NCI-H2107 (cell line): ENCODE measurements around the gene HSPBP1.
"Not testable (repeated sequence)": the region's sequence is repeated elsewhere in the genome, so short reads cannot be mapped to it uniquely, and the experiment has no call there.

Experiments used
- DNase-seq: peaks from one replicate; lab custom pipeline; 2025; lab: John Stamatoyannopoulos, UW

The HSPBP1 gene, protein sequence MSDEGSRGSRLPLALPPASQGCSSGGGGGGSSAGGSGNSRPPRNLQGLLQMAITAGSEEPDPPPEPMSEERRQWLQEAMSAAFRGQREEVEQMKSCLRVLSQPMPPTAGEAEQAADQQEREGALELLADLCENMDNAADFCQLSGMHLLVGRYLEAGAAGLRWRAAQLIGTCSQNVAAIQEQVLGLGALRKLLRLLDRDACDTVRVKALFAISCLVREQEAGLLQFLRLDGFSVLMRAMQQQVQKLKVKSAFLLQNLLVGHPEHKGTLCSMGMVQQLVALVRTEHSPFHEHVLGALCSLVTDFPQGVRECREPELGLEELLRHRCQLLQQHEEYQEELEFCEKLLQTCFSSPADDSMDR

GRCh38 chr19:55279770-55280643 is at the start of gene HSPBP1:
Gene HSPBP1, minus strand, starts transcription at chr19:55280110. Its CDS starts 502 bp downstream, at chr19:55279608.
- DNase-seq, result peak; percentile 88

DNA sequence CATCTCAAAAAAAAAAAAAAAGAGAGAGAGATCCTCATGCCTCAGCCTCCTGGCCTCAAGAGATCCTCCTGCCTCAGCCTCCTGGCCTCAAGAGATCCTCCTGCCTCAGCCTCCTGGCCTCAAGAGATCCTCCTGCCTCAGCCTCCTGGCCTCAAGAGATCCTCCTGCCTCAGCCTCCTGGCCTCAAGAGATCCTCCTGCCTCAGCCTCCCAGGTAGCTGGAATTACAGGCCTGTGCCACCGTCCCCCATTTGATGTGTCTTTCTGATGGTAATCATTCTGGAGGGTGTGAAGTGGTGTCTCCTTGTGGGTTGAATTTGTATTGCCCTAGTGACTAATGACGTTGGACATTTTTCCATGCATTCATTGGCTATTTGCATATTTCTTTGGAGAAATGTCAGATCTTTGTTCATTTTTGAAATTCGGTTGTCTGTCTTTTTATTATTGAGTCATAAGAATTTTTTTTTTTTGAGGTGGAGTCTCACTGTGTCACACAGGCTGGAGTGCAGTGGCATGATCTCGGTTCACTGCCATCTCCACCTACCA is 48.9 kb upstream of the HSPBP1 start:
- DNase-seq, result not testable (repeated sequence)

DNA sequence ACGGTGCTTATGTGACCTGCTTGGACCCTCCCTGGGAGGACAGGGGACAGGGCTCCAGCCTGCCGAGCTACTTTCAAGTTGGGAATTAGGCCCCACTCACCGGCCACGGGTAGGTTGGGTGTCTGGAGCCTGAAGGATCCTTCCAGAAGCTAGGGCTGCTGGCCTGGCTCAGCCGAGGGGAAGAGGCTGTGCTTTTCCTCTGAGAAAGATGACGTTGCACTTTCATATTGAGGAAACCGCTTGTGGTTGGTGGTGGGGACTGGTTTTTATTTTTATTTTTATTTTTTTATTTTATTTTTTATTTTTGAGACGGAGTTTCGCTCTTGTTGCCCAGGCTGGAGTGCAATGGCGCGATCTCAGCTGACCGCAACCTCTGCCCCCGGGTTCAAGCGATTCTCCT is 45.3 kb upstream of the HSPBP1 start, which contains the start of gene TMEM150B:
TMEM150B (minus strand) TSS at position 170 of the 400 bp plus-strand sequence. CDS start 4,305 bp downstream, outside the sequence.
- no peak for DNase-seq

DNA sequence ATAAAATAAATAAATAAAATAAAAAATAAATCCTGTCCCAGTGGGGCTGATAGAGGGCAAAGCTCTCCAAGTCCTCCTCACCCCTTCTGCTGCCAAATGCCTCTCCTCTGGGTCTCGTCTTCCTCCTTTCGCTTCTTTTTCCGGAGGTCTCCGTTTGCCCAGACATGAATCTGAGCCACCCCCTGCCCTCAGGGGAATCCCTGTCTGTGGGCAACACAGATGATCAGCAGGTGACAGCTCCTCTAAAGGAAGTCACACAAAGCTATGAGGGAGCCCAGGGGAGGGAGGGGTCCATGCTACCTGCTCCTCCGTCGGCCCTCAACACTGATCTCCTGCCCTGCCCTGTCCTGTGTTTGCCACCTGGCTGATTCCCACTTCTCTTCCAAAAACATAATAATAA is 44.8 kb upstream of the HSPBP1 start:
- no peak for DNase-seq

- DNase-seq, result no peak
These were observed 42.4 kb upstream of the HSPBP1 start for GRCh38 chr19:55322204-55322885.

DNA sequence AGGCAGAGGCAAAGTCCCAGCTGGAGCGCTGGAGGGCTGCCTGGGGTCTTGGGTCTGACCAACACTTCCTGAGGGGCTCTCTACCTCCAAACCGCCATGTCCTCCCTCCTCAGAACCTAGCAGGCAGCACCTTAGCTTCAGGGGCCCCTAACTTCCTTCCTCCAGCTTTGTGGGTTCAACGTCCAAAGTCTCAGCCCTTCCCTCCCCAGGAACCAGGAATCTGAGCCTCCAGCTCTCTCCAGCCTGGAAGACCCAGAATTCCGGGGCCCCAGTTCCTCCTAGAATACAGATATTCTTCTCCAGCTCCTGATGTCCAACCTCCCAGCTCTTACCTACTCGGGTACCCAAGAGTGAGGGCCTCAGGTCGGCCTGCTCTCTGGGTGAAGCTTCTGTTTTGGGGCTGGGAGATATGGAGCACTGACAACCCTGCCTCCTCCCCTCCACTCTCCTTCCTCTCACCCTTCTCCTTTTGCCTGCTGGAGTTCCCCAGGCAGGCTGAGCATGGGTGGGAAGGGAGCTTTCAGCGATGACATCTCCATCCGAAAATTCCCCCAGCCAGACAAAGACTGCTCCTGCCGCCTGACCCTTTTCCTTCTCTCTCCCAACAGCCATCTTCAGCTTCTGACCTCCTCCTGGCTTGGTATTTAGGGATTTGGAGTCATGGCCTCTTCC is 41.7 kb upstream of the HSPBP1 start:
- DNase-seq, result no peak

GRCh38 chr19:55320844-55321419 is 41.0 kb upstream of the HSPBP1 start:
- no peak for DNase-seq

DNA sequence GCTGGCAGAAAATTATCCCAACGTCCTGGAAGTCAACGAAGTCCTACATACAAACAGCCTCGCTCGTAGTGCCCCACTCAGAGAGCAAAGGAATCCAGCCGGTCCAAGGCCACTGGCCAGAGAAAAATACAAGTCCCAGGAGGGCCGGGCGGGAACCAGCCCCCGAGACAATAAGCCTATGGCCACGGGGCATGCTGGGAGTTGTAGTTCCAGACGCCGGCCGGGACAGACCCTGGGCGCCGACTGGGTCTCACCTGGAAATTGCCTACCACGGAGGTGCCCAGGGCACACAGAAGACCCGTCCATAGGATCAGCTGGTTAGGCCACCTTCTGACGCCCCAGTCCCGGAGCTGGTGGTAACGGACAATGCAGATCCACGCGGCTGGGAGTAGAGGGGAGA is 39.9 kb upstream of the HSPBP1 start:
- DNase-seq, result no peak

DNA sequence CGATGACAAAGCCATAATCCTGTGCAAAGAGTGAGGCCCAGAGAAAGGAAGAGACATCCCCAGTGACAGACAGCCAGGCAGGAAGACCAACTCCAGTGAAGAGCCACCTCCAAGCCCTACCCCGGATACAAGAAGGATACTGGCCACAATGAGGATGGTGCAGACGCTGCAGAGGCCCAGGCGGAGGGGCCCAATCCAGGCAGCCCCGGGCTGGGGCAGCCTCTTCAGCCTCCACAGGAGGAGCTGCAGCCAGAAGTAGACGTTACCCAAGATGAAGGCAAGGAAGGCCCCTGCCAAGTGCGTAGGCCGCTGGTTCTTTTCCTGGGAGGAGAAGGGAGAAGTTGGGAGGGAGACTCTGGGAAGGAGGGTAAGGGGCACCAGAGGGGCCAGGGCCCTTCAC is 36.7 kb upstream of the HSPBP1 start:
- DNase-seq, result no peak

- DNase-seq, result no peak
These were observed 36.1 kb upstream of the HSPBP1 start for GRCh38 chr19:55315956-55316525.

DNA sequence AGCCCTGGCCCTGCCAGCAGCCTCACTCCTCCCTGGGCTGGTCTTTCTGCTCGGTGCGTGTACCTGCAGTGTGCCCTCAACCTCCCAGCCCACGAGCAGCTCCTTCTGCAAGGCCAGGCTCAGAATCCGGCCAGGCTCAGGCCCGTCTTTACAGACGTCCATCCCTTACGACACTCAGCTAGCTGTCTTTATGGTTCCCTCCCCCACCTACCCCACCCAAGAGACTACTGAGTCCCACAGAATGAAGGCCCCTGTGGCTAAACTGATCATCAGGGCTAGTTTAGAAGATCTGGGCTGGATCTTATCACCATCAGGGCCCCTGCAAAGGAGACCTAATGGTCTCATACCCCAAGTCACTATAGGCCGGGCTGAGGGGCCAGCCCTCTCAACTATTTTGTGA is 34.5 kb upstream of the HSPBP1 start:
- DNase-seq, result no peak

- no peak for DNase-seq
These were observed 33.0 kb upstream of the HSPBP1 start for GRCh38 chr19:55312621-55313512.

DNA sequence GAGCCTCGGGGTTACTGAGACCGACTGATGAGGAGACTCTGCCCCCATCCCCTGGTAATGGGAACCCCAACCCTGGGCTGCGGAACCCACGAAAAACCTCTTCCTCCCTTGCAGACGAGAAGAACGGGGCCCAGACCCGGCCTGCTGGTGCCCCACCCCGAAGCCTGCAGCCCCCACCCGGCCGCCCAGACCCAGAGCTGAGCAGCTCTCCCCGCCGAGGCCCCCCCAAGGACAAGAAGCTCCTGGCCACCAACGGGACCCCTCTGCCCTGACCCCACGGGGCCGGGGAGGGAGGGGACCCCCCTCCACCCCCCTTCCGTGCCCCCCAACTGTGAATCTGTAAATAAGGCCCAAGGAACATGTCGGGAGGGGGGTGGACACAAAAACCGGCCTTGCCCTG is 31.9 kb upstream of the HSPBP1 start:
- no peak for DNase-seq

GRCh38 chr19:55311397-55311796 is 31.5 kb upstream of the HSPBP1 start:
- no peak for DNase-seq

- no peak for DNase-seq
These were observed 30.6 kb upstream of the HSPBP1 start for GRCh38 chr19:55310498-55310897.

DNA sequence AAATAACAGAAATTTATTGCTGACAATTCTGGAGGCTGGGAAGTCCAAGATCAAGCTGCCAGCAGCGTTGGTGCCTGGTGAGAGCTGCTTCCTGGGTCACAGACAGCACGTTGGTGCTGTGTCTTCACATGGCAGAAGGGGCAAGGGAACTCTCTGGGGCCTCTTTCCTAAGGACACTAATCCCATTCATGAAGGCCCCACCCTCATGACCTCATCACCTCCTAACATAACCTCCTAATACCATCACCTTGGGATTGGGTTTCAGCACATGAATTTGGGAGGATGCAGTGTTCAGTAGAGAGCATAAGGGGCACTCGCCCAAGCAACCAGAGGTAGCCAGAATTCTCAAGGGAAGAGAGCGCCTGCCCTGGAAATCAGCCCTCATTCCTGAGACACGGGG is 29.5 kb upstream of the HSPBP1 start:
- DNase-seq, result no peak

DNA sequence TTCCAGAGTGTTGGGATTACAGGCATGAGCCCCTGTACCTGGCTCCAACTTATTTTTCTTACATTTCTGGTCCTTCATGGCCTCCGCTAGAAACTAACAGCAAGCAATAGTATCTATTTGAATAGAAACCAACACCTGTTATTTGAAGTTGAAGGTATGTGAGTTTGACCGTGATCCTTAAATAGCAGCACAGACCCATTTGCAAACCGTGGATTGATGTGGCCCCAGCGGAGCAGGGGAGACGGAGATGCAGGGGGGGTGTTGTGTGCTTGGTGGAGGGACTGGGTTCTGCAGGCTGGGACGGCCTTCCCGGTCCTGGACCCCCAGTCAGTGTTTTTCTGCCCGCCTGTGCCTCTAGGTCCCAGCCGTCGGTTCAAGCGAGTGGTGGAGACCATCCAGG is 28.4 kb upstream of the HSPBP1 start:
- no peak for DNase-seq

GRCh38 chr19:55306712-55307111 is 26.8 kb upstream of the HSPBP1 start:
- DNase-seq, result no peak

- no peak for DNase-seq
These were observed 26.2 kb upstream of the HSPBP1 start for GRCh38 chr19:55305983-55306562.
